NCI-H1105 (cell line): Measurements from ENCODE around the gene ERF.

Source experiments
- DNase-seq: peaks from one replicate; lab custom pipeline; 2025; lab: John Stamatoyannopoulos, UW

ERF gene

DNA sequence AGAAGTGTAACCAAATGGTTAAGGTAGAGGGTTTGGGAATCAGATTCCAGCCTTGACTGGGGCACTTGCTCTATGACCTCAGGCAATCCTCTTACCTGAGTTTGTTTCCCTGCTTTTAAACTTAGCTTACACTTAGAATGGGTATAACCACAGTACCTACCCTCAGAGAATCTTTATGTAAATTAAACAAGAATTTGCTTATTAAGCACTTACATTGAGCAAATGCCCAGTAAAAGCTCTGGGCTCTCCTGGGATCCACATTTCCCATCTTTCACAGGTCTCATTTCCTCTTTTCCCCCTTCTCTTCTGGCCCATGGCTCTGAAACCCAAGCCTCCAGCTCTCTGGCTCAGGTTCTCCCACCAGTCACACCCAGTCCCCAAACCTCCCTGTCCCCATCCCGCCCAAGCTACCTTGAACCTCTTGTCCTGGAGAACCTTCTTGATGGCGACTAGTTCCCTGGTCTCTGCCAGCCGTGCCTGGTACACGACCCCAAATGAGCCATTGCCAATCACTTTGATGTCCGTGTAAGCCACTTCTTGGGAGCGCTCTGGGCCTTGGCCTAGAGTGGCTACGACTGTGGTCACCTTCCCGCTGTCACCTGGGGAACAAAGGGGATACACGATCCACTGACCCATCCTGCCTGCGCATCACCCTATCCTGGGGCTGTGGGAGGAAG is 15.2 kb downstream of the ERF start:
- no peak for DNase-seq

DNA sequence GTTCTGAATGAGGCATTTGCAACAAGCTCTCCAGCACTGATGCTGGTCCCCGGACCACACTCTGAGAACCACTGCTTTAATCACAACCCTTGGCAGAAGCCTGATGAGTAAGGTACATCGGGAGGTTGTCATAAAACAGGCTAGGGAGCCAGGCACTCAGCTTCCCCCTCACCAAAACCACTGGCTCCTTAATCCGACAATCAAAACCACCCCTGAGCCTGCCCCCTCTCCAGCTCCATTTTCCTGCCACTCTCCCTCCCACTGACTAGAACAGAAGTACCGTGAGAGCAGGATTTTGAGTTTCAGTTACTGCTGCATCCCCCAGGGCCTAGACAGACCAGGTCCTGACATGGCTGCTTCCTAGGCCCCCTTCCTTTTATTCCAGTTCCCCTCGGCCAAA is 19.7 kb downstream of the ERF start:
- DNase-seq, result no peak

DNA sequence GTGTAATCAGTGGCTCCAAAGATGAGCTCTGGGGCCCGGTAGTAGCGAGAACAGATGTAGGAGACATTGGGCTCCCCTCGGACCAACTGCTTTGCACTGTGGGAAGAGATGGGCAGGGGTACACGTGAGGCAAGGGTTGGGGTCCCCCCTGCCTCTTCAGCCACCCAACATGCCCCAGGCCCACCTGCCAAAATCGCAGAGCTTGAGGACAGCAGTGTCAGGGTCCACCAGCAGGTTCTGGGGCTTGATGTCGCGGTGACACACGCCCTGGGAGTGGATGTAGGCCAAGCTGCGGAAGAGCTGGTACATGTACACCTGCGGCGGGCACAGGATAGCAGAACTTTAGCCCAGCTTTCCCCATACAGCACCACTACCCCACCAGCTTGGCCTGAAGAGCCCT is 20.6 kb downstream of the ERF start:
- no peak for DNase-seq

GRCh38 chr19:42233678-42234292 is 21.1 kb downstream of the ERF start:
- no peak for DNase-seq

- no peak for DNase-seq
Measured at GRCh38 chr19:42233106-42233505, 21.8 kb downstream of the ERF start.

- DNase-seq, result no peak
Measured at GRCh38 chr19:42232435-42232834, 22.5 kb downstream of the ERF start.

DNA sequence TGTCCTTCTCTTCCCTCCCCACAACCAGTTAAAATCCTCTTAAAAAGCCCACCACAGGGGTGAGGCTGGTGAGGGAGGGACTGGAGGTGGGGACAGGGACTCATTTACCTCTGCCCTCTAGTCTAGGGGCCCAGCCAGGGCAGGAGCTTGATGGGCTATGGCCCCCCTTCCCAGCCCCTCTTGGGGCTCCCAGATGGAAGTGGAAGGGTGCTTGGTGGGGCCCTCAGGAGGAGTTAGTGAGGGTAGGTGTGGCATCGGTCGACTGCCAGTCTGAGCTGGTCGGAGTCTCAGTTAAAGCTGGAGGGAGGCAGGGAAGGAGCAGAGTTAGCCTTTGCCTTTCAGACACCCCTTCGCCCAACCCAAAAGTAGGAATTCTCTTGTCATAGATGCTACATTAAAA is 24.4 kb downstream of the ERF start:
- DNase-seq, result no peak

- DNase-seq, result no peak
Measured at GRCh38 chr19:42229855-42230351, 25.0 kb downstream of the ERF start.

DNA sequence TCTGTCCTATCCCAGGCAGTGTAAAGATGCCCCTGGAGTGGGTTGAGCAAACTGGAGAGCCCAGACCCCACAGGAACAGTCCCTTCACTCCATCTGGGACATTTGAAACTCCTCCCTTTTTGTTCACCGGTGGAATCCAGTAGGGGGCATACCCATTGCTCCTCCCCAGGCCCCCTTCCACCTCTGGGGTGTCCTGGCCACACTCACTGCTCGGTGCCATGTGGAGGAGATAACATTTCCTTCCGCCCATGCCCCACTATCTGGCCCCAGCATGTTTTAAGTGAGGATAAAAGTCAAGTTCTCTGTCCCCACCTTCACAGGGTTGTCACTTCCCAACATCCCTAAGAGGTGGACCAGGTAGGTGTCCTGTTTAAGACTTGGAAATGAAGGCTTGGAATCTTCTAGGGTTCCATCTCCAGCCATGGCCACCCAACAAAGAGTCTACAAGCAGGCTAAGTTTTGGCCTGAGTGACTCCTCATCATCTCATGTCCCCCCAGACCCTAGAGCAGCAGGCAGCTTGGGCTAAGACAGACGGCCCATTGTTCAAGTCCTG is 25.6 kb downstream of the ERF start:
- no peak for DNase-seq

- no peak for DNase-seq
Measured at GRCh38 chr19:42228641-42229040, 26.3 kb downstream of the ERF start.

DNA sequence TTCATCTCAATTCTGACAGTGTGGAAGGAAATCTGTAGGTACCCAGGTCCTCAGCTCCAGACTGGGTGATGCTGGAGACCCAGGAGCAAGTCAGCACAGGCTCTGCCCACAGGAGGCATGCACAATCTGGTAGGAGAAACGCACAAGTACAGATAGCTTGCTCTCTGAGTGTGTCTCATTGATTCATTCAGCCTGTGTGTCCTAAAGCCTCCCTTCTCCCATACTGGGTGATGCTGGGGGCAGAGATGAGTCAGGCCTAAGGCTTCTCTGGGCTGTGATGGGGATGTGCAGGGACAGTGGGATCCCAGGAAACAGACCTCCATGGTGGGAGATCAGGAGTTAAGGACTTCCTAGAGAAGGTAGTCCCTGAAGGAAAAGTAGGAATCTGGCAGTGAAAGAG is 28.0 kb downstream of the ERF start:
- DNase-seq, result no peak

DNA sequence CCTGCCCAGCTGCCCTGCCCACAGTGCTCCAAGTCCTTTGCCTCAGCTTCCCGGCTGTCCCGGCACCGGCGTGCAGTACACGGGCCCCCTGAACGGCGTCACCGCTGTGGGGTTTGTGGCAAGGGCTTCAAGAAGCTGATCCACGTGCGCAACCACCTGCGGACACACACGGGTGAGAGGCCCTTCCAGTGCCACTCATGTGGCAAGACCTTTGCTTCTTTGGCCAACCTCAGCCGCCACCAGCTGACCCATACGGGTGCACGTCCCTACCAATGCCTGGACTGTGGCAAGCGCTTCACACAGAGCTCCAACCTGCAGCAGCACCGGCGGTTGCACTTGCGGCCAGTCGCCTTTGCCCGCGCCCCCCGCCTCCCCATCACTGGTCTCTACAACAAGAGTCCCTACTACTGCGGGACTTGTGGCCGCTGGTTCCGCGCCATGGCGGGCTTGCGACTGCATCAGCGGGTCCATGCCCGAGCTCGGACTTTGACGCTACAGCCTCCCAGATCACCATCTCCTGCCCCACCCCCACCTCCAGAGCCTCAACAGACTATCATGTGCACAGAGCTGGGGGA is 29.1 kb downstream of the ERF start:
- DNase-seq, result no peak

DNA sequence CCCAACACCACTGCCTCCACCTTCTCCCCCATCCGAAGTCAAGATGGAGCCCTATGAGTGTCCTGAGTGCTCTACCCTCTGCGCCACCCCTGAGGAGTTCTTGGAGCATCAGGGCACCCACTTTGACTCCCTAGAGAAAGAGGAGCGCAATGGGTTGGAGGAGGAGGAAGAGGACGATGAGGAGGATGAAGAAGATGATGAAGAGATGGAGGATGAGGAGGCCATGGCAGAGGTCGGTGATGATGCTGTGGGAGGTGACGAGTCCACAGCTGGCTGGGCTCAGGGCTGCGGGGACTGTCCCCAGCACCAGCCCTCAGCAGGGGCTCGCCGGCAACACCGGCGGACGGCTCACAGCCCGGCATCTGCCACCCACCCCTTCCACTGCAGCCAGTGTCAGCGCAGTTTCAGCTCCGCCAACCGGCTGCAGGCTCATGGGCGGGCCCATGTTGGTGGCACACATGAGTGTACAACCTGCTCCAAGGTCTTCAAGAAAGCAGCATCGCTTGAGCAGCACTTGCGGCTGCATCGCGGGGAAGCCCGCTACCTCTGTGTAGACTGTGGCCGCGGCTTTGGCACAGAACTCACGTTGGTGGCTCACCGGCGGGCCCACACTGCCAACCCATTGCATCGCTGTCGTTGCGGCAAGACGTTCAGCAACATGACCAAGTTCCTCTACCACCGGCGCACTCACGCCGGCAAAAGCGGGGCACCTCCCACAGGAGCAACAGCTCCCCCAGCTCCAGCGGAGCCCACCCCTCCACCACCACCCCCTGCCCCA is 29.8 kb downstream of the ERF start:
- DNase-seq, result no peak

GRCh38 chr19:42220751-42221097 is 34.2 kb downstream of the ERF start:
- no peak for DNase-seq

GRCh38 chr19:42219812-42220750 is 34.8 kb downstream of the ERF start, which contains the start of gene ZNF526:
ZNF526 (plus strand) TSS chr19:42220312; CDS start chr19:42224404, 4,092 bp downstream.
- DNase-seq, result peak; percentile 97

DNA sequence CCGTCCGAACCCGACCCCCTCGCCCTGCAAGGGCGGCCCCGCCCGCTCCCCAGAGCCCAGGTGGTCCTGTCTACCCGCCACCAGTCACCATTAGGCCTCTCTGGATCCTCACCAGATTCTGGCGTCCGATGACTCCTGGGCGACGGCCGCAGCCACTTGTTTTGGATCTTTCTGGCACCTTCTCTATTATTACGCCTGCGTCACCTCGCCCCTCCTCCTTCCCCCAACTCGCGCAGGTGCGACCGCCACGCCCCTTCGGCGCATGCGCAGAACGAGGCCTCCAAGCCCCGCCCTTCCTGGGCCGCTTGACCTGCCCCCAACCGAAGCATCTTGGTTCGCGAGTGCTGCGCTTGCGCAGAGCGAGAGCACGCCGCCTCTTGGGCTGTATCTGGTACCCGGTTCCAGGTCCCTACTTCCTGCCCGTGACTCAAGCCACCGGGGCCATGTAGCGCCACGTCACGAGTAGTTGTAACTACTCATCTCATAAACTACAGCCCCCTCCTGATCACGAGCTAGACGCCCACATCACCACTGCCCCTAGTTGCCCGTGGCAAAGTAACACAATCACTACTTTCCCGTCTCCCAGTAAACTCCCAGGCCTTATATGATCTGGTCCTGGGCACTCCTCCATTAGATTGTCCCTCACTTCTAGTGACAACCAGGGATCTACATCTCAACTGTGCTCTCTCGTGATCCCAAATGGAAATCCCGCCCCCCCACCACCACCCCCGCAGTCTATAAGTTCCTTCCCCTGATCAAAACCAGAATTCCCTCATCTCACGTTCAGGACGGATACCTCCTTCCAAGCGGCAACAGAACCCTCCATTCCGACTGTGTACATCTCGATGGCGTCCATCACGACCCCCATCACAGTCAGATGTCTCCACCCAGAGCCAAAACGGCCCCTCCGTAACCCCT is 37.1 kb downstream of the ERF start, which contains the start of gene DEDD2:
DEDD2 (minus strand) TSS at position 158 of the 918 bp plus-strand sequence. CDS start 670 bp downstream, outside the sequence.
- DNase-seq, result peak; percentile 95

DNA sequence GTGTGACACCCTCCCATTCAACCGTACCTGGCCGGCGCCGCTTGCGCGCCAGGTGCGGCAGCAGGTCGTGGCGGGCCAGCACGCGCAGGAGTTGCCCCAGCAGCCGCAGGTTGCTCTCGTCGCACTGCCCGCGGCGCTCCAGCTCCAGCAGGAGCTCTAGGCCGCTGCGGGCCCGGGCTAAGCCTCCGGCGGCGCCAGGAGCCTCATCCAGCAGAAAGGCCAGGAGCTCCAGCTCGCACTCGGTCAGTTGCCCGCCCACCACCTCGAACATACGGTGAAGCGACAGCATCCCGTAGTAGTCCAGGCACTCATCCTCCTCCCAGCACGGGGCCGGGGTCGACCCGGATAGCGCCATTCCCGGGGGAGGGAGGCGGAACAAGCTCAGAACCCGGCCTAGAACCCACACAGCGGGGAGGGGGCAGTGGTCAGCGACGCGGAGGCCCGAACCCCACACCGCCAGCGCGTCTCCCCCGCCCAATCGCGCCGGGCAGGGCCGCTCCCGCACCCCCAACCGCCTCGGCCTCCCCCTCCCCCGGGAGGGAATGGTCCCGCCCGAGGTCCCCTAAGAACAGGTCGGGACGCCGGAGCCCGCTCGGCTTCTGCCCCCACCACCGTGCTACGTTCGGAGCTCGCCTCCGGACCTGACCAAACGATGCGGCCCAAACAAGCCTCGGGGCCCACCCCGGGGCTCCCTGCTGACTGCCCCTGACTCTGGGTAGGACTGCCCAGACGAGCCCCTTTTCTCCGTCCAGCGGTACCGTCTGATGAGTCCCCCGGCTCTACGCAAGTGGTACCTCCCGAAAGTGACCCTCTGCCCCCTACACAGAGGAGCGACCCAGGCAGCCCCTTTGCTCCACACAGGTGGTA is 38.0 kb downstream of the ERF start:
- DNase-seq, result peak; percentile 12

- no peak for DNase-seq
Measured at GRCh38 chr19:42214810-42215485, 40.0 kb downstream of the ERF start.
